HCT116 (cell line): ENCODE results near the gene SMS.

Source experiments
- CBX3 ChIP-seq: IDR thresholded peaks from 2 replicates; pipeline ENCODE4 v1.6.1; 2012; ENCODE audit warnings: low read depth
- CTCF ChIP-seq, 3 experiments: fragments of 200-600 bp in 1 of 3; sonication (generic) in 1 of 3; IDR thresholded peaks in 2 of 3; conservative IDR thresholded peaks in 1 of 3; 2 replicates each; pipeline ENCODE4 v1.5.1; 2012 to 2017; ENCODE audit warnings: low read depth in 2 of 3, low read length in 2 of 3, antibody characterized with exemption in 1 of 3, borderline replicate concordance in 1 of 3, control low read depth in 1 of 3, mild to moderate bottlenecking in 1 of 3, mixed read lengths in 1 of 3, mixed run types in 1 of 3, moderate library complexity in 1 of 3; ENCODE audit not compliant: insufficient read depth in 1 of 3
- EGR1 ChIP-seq: IDR thresholded peaks from 2 replicates; pipeline ENCODE4 v1.6.1; 2012; ENCODE audit warnings: low read depth
- EZH2phosphoT487 ChIP-seq: fragments of 200-600 bp; IDR thresholded peaks from 2 replicates; pipeline ENCODE4 v1.6.1; 2018; ENCODE audit warnings: antibody characterized with exemption, borderline replicate concordance
- POLR2A ChIP-seq: IDR thresholded peaks from 2 replicates; pipeline ENCODE4 v1.7.0; 2011; ENCODE audit warnings: borderline replicate concordance; ENCODE audit not compliant: insufficient read depth, insufficient read length; ENCODE audit errors: extremely low read depth
- POLR2AphosphoS5 ChIP-seq: IDR thresholded peaks from 2 replicates; pipeline ENCODE4 v1.6.1; 2011; ENCODE audit warnings: mild to moderate bottlenecking, low read depth, low read length, moderate library complexity
- REST ChIP-seq: IDR thresholded peaks from 2 replicates; pipeline ENCODE4 v1.6.1; 2012; ENCODE audit warnings: low read depth
- SIN3A ChIP-seq: IDR thresholded peaks from 2 replicates; pipeline ENCODE4 v1.6.1; 2012; ENCODE audit warnings: low read depth
- SP1 ChIP-seq: IDR thresholded peaks from 2 replicates; pipeline ENCODE4 v1.6.1; 2012; ENCODE audit warnings: low read depth

- no peak for TF ChIP-seq CBX3
- TF ChIP-seq CTCF (IDR thresholded peaks at IDR 0.05 in 2 of 3, conservative IDR thresholded peaks at IDR 0.05 in 1 of 3; ENCODE audit: borderline replicate concordance in 1 of 3, insufficient read depth in 1 of 3, low read depth in 2 of 3, low read length in 2 of 3), result no peak
- TF ChIP-seq SIN3A, result no peak
- no peak for TF ChIP-seq REST
- TF ChIP-seq POLR2A, result no peak
- no peak for TF ChIP-seq SP1
- no peak for TF ChIP-seq POLR2AphosphoS5
- no peak for TF ChIP-seq EZH2phosphoT487
- no peak for TF ChIP-seq EGR1
Observed at GRCh38 chrX:21911481-21911880, 29.0 kb upstream of the SMS start.
